Measurements from ENCODE around the gene KIRREL3.

KIRREL3 gene

GRCh38 chr11:126669416-126669815 lies 331.2 kb downstream of the KIRREL3 start:
- no peak for DNase-seq (ENCODE audit: low read depth in 2 of 2)

GRCh38 chr11:126664643-126665042 lies 335.9 kb downstream of the KIRREL3 start:
- no peak for DNase-seq (ENCODE audit: low read depth in 2 of 2)

GRCh38 chr11:126663749-126664592 lies 336.6 kb downstream of the KIRREL3 start:
- DNase-seq (ENCODE audit: low read depth in 2 of 2), result no peak

GRCh38 chr11:126662035-126662790 lies 338.4 kb downstream of the KIRREL3 start:
- DNase-seq (ENCODE audit: low read depth in 2 of 2), result no peak

GRCh38 chr11:126660761-126661425 lies 339.7 kb downstream of the KIRREL3 start:
- no peak for DNase-seq (ENCODE audit: low read depth in 2 of 2)

GRCh38 chr11:126660321-126660720 lies 340.2 kb downstream of the KIRREL3 start:
- no peak for DNase-seq (ENCODE audit: low read depth in 2 of 2)

GRCh38 chr11:126658306-126659056 lies 342.1 kb downstream of the KIRREL3 start:
- no peak for DNase-seq (ENCODE audit: low read depth in 2 of 2)

GRCh38 chr11:126655807-126656128 lies 344.8 kb downstream of the KIRREL3 start:
- DNase-seq (ENCODE audit: low read depth in 2 of 2), result no peak

GRCh38 chr11:126654886-126655806 lies 345.4 kb downstream of the KIRREL3 start:
- DNase-seq (ENCODE audit: low read depth in 2 of 2), result no peak

GRCh38 chr11:126653040-126653439 lies 347.5 kb downstream of the KIRREL3 start:
- DNase-seq (ENCODE audit: low read depth in 2 of 2), result no peak

GRCh38 chr11:126647735-126648134 lies 352.8 kb downstream of the KIRREL3 start:
- DNase-seq (ENCODE audit: low read depth in 2 of 2), result no peak

GRCh38 chr11:126646701-126647557 lies 353.6 kb downstream of the KIRREL3 start:
- DNase-seq (ENCODE audit: low read depth in 2 of 2), result no peak

- DNase-seq (ENCODE audit: low read depth in 2 of 2), result no peak
These were observed 355.4 kb downstream of the KIRREL3 start for GRCh38 chr11:126645186-126645585.

- DNase-seq (ENCODE audit: low read depth in 2 of 2), result no peak
These were observed 360.4 kb downstream of the KIRREL3 start for GRCh38 chr11:126640186-126640585.

- no peak for DNase-seq (ENCODE audit: low read depth in 2 of 2)
These were observed 360.9 kb downstream of the KIRREL3 start for GRCh38 chr11:126639692-126640091.

- no peak for DNase-seq (ENCODE audit: low read depth in 2 of 2)
These were observed 361.9 kb downstream of the KIRREL3 start for GRCh38 chr11:126638648-126639047.

GRCh38 chr11:126637795-126638175 lies 362.8 kb downstream of the KIRREL3 start:
- no peak for DNase-seq (ENCODE audit: low read depth in 2 of 2)

GRCh38 chr11:126636911-126637794 lies 363.4 kb downstream of the KIRREL3 start:
- no peak for DNase-seq (ENCODE audit: low read depth in 2 of 2)

- DNase-seq (ENCODE audit: low read depth in 2 of 2), result no peak
These were observed 365.1 kb downstream of the KIRREL3 start for GRCh38 chr11:126635511-126635910.
